ENCODE measurements around the gene FOXA3. TPM values are rescaled to one million over a fixed set of nuclear protein-coding genes. Genes with fewer than 3 reads are reported as not detected.

FOXA3 gene
- total and polyA plus RNA-seq, 12 donors: 0.01 to 0.11 TPM; not detected in 10

GRCh38 chr19:45822716-45823115 lies 41.4 kb upstream of the FOXA3 start:
- intact Hi-C loops (cut with DNase I): no loop called here
- TF ChIP-seq CTCF (IDR thresholded peaks at IDR 0.05): no peak
- no peaks in the 10 kb centered on the region for H3K27me3 ChIP-seq
- H3K27ac ChIP-seq: no peak overlapping the region
- no peak overlapping the region for H3K4me3 ChIP-seq
- no peak for ATAC-seq
- H3K4me1 ChIP-seq: peaks cover 0 to 3% (median 0%) of the 10 kb centered on the region in 9 donors
- H3K36me3 ChIP-seq: peaks cover 0 to 84% (median 43%) of the 10 kb centered on the region in 9 donors
- 94 to 95% methylated on average over 5 of the region's 5 CpGs for WGBS, 2 donors
- no peak for DNase-seq
- H3K9me3 ChIP-seq: no peaks in the 10 kb centered on the region

GRCh38 chr19:45823182-45823581 lies 40.9 kb upstream of the FOXA3 start:
- intact Hi-C loops (cut with DNase I): no loop called here
- no peak for TF ChIP-seq CTCF (IDR thresholded peaks at IDR 0.05)
- no peaks in the 10 kb centered on the region for H3K9me3 ChIP-seq
- ATAC-seq (no peak), DNase-seq (no peak)
- H3K27ac ChIP-seq: no peak overlapping the region
- WGBS, 2 donors: 96 to 97% methylated on average over 12 of the region's 12 CpGs
- no peak overlapping the region for H3K4me3 ChIP-seq
- H3K36me3 ChIP-seq: peaks cover 0 to 89% (median 47%) of the 10 kb centered on the region in 9 donors
- H3K4me1 ChIP-seq: peaks cover 0 to 3% (median 0%) of the 10 kb centered on the region in 9 donors
- no peaks in the 10 kb centered on the region for H3K27me3 ChIP-seq

GRCh38 chr19:45824041-45824471 lies 40.1 kb upstream of the FOXA3 start:
- no peak overlapping the region for H3K4me3 ChIP-seq
- no peaks in the 10 kb centered on the region for H3K27me3 ChIP-seq
- DNase-seq: no peak
- H3K9me3 ChIP-seq: no peaks in the 10 kb centered on the region
- intact Hi-C loops (cut with DNase I): no loop called here
- peak in 1 of 8 donors; percentile 35 for ATAC-seq
- no peak for TF ChIP-seq CTCF (IDR thresholded peaks at IDR 0.05)
- H3K27ac ChIP-seq: no peak overlapping the region
- WGBS, 2 donors: 66 to 67% methylated on average over 12 of the region's 12 CpGs
- peaks cover 0 to 3% (median 0%) of the 10 kb centered on the region in 9 donors for H3K4me1 ChIP-seq
- peaks cover 0 to 97% (median 56%) of the 10 kb centered on the region in 9 donors for H3K36me3 ChIP-seq

GRCh38 chr19:45824531-45825262 lies 39.4 kb upstream of the FOXA3 start:
- no peak for DNase-seq
- H3K4me1 ChIP-seq: peaks cover 0 to 3% (median 0%) of the 10 kb centered on the region in 9 donors
- ATAC-seq: peak in 1 of 8 donors; percentile 3
- H3K27me3 ChIP-seq: no peaks in the 10 kb centered on the region
- 90 to 91% methylated on average over 26 of the region's 26 CpGs for WGBS, 2 donors
- intact Hi-C loops (cut with DNase I): no loop called here
- no peak overlapping the region for H3K4me3 ChIP-seq
- H3K36me3 ChIP-seq: peaks cover 0 to 99% (median 61%) of the 10 kb centered on the region in 9 donors
- H3K27ac ChIP-seq: no peak overlapping the region
- H3K9me3 ChIP-seq: no peaks in the 10 kb centered on the region
- TF ChIP-seq CTCF (IDR thresholded peaks at IDR 0.05): no peak

All from heart right ventricle (tissue), 16 donors.